ENCODE results near the gene SPRY1. TPM values are rescaled to one million over a fixed set of nuclear protein-coding genes. Genes with fewer than 3 reads are reported as not detected.

Gene SPRY1
- total RNA-seq, 1 donor from 2014 or later: 134 TPM

DNA sequence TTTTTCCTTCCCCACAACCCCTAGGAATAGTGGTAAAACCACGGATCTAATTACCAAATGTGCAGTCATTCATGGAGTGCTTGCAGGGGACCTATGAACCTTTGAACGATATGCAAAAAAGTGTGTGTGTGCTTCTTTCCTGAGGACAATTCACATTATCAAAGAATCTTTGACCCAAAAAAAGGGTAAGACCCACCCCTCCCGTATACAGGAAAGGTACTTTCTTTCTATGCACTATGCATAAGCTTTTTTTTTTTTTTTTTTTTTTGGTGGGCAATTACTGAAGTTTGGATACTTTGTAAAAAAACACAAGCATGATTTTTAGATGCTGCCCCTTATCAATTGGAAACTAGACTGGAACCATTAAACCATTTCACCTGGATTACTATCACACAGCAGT is 31.4 kb downstream of the SPRY1 start:
- TF ChIP-seq, protein P1, sequence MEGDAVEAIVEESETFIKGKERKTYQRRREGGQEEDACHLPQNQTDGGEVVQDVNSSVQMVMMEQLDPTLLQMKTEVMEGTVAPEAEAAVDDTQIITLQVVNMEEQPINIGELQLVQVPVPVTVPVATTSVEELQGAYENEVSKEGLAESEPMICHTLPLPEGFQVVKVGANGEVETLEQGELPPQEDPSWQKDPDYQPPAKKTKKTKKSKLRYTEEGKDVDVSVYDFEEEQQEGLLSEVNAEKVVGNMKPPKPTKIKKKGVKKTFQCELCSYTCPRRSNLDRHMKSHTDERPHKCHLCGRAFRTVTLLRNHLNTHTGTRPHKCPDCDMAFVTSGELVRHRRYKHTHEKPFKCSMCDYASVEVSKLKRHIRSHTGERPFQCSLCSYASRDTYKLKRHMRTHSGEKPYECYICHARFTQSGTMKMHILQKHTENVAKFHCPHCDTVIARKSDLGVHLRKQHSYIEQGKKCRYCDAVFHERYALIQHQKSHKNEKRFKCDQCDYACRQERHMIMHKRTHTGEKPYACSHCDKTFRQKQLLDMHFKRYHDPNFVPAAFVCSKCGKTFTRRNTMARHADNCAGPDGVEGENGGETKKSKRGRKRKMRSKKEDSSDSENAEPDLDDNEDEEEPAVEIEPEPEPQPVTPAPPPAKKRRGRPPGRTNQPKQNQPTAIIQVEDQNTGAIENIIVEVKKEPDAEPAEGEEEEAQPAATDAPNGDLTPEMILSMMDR (IDR thresholded peaks at IDR 0.05): no peak
- Histone ChIP-seq H3K27me3 (no peaks in the 10 kb centered on the region), H3K4me1 (no peaks in the 10 kb centered on the region), H3K4me3 (no peak overlapping the region), H3K27ac (no peak overlapping the region), H3K36me3 (no peaks in the 10 kb centered on the region), H3K9me3 (no peaks in the 10 kb centered on the region)
- DNase-seq (no peak), ATAC-seq (no peak)
- intact Hi-C loops (cut with DNase I): no loop called here

DNA sequence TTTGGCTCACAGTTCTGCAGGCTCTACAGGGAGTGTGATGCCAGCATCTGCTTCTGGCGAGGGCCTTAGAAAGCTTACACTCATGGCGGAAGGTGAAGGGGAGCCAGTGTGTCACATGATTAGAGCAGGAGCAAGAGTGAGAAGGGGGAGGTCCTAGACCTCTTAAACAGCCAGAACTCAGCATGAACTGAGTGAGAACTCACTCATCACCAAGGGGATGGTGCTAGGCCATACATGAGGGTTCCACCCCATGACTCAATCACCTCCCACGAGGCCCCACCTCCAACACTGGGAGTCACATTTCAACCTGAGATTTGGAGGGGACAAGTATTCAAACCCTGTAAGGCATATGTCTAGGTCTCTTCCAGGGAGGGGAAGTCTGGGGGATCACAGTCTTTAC is 33.4 kb downstream of the SPRY1 start:
- Histone ChIP-seq H3K4me3 (no peak overlapping the region), H3K4me1 (no peaks in the 10 kb centered on the region), H3K36me3 (no peaks in the 10 kb centered on the region), H3K9me3 (no peaks in the 10 kb centered on the region), H3K27ac (no peak overlapping the region), H3K27me3 (no peaks in the 10 kb centered on the region)
- intact Hi-C loops (cut with DNase I): no loop called here
- no peak for ATAC-seq
- DNase-seq: no peak
- TF ChIP-seq, protein P1 (IDR thresholded peaks at IDR 0.05): no peak

DNA sequence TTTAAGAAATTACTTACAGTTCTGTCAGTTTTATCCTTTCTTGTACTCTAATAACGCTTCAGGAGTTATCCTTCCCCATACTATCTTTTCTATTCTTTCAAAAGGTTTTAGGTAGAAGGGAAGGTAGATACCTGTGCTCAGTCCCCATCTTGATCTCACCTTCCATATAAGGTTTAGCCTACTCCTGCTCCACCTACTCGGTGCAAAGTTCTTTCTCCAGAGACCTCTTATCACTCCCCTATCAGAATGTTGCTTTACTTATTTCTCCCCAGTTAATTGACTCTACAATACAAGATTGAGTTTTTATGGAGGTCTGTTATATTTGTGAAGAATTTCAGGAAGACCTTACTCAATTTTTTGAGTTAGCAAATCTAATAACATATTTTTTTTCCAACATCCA is 33.9 kb downstream of the SPRY1 start:
- Histone ChIP-seq H3K36me3 (no peaks in the 10 kb centered on the region), H3K27me3 (no peaks in the 10 kb centered on the region), H3K4me3 (no peak overlapping the region), H3K9me3 (no peaks in the 10 kb centered on the region), H3K27ac (no peak overlapping the region), H3K4me1 (no peaks in the 10 kb centered on the region)
- no peak for DNase-seq
- TF ChIP-seq, protein P1 (IDR thresholded peaks at IDR 0.05): no peak
- intact Hi-C loops (cut with DNase I): no loop called here
- ATAC-seq: no peak

DNA sequence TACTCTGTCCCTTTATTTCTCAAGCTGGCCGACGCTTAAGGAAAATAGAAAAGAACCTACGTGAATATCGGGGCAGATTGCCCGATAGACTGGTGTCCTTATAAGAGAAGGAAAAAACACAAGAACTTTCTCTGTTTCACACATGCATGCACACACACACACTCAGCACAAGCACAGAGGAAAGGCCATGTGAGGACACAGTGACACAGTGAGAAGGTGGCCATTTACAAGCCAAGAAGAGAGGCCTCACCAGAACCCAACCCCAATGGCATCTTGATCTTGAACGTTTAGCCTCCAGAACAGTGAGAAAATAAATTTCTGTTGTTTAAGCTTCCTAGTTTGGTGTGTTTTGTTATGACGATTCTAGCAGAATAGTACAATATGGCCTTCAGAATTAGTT is 37.0 kb downstream of the SPRY1 start:
- intact Hi-C loops (cut with DNase I): no loop called here
- no peaks in the 10 kb centered on the region for H3K9me3 ChIP-seq
- DNase-seq (no peak), ATAC-seq (no peak)
- H3K4me3 ChIP-seq: no peak overlapping the region
- H3K27me3 ChIP-seq: no peaks in the 10 kb centered on the region
- no peaks in the 10 kb centered on the region for H3K36me3 ChIP-seq
- no peaks in the 10 kb centered on the region for H3K4me1 ChIP-seq
- no peak overlapping the region for H3K27ac ChIP-seq
- TF ChIP-seq, protein P1 (IDR thresholded peaks at IDR 0.05): no peak

DNA sequence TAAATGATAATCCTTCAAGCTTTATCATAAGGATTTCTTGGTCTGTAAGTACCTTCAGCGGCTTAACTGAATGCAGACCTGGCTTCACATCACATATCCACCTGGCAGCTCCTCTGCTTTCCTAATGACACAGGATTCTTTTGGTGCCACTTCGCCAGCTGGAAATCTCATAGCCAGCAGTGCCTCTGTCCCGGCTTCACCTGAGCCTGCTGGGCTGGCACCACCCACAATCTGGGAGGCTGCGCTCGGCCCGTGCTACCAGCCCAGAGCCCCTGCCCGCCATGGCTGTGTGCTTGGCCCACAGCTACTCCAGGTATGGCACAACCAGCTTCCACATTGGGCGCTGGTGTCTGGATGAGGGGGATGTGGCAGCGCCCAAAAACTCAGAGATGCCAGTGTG is 37.4 kb downstream of the SPRY1 start:
- Histone ChIP-seq H3K27ac (no peak overlapping the region), H3K9me3 (no peaks in the 10 kb centered on the region), H3K36me3 (no peaks in the 10 kb centered on the region), H3K27me3 (no peaks in the 10 kb centered on the region), H3K4me1 (no peaks in the 10 kb centered on the region), H3K4me3 (no peak overlapping the region)
- DNase-seq (no peak), ATAC-seq (no peak)
- TF ChIP-seq, protein P1 (IDR thresholded peaks at IDR 0.05): no peak
- intact Hi-C loops (cut with DNase I): no loop called here
